GM23338 (cell line): ENCODE measurements around the gene NDUFS4. TPM values are rescaled to one million over a fixed set of nuclear protein-coding genes. Genes with fewer than 3 reads are reported as not detected.

ENCODE experiments used
- ATAC-seq: fragments of 200-7000 bp; cut with Tn5 transposase; 3 replicates; pipeline ENCODE4 v1.9.1; 2020
- DNase-seq: peaks from one replicate; pipeline ENCODE4 v3.0.0-alpha.2; 2015; ENCODE audit warnings: low spot score
- H2AFZ ChIP-seq: fragments of 200-600 bp; sonication (generic); 2 replicates; pipeline ENCODE4 v1.8.0; 2016; ENCODE audit warnings: antibody characterized with exemption, mild to moderate bottlenecking, moderate library complexity
- H3F3A ChIP-seq: fragments of 200-600 bp; sonication (generic); replicated peaks from 2 replicates; pipeline ENCODE4 v1.8.0; 2017; ENCODE audit warnings: antibody characterized with exemption, mixed run types, low read depth
- H3K27ac ChIP-seq: fragments of 200-600 bp; sonication (generic); 2 replicates; pipeline ENCODE4 v1.6.1; 2016; ENCODE audit warnings: low read depth
- H3K27me3 ChIP-seq: fragments of 200-600 bp; sonication (generic); 2 replicates; pipeline ENCODE4 v1.8.0; 2016; ENCODE audit warnings: mild to moderate bottlenecking, mixed run types, moderate library complexity; ENCODE audit not compliant: insufficient read depth
- H3K36me3 ChIP-seq: fragments of 200-600 bp; sonication (generic); 2 replicates; pipeline ENCODE4 v1.8.0; 2016; ENCODE audit warnings: mild to moderate bottlenecking; ENCODE audit not compliant: insufficient read depth
- H3K4me1 ChIP-seq: fragments of 200-600 bp; sonication (generic); 2 replicates; pipeline ENCODE4 v1.8.0; 2016; ENCODE audit warnings: mild to moderate bottlenecking, moderate library complexity; ENCODE audit not compliant: insufficient read depth
- H3K4me2 ChIP-seq: fragments of 200-600 bp; sonication (generic); 2 replicates; pipeline ENCODE4 v1.7.1; 2017; ENCODE audit warnings: mixed run types
- H3K4me3 ChIP-seq: fragments of 200-600 bp; sonication (generic); 2 replicates; pipeline ENCODE4 v1.6.1; 2016; ENCODE audit warnings: mixed run types
- H3K79me2 ChIP-seq: fragments of 200-600 bp; sonication (generic); replicated peaks from 2 replicates; pipeline ENCODE4 v1.8.0; 2017; ENCODE audit warnings: mild to moderate bottlenecking; ENCODE audit not compliant: insufficient read depth
- H3K9me2 ChIP-seq: fragments of 200-600 bp; sonication (generic); 2 replicates; pipeline ENCODE4 v1.8.0; 2017; ENCODE audit not compliant: insufficient read depth
- H4K20me1 ChIP-seq: fragments of 200-600 bp; sonication (generic); replicated peaks from 2 replicates; pipeline ENCODE4 v1.8.0; 2017; ENCODE audit warnings: mild to moderate bottlenecking; ENCODE audit not compliant: insufficient read depth
- H3K27ac Mint-ChIP-seq: 2 replicates; pipeline ENCODE4 v1.8.0; 2020; ENCODE audit warnings: inconsistent platforms, mild to moderate bottlenecking, moderate library complexity, mixed read lengths
- H3K27me3 Mint-ChIP-seq: 3 replicates; pipeline ENCODE4 v1.8.0; 2022; ENCODE audit warnings: low read depth, mild to moderate bottlenecking, moderate library complexity, mixed read lengths, inconsistent platforms; ENCODE audit not compliant: insufficient read depth, poor library complexity
- H3K36me3 Mint-ChIP-seq: 3 replicates; pipeline ENCODE4 v1.8.0; 2021; ENCODE audit warnings: low read depth, mild to moderate bottlenecking, inconsistent platforms, moderate library complexity, mixed read lengths
- H3K4me1 Mint-ChIP-seq: 3 replicates; pipeline ENCODE4 v1.8.0; 2020; ENCODE audit warnings: mild to moderate bottlenecking, inconsistent platforms, mixed read lengths
- H3K4me3 Mint-ChIP-seq: 3 replicates; pipeline ENCODE4 v1.8.0; 2021; ENCODE audit warnings: moderate library complexity, mild to moderate bottlenecking, inconsistent platforms, mixed read lengths
- H3K9me3 Mint-ChIP-seq: 3 replicates; pipeline ENCODE4 v1.8.0; 2020; ENCODE audit warnings: moderate library complexity, mild to moderate bottlenecking, inconsistent platforms, mixed read lengths
- CTCF ChIP-seq, 2 experiments: fragments of 200-600 bp in 1 of 2; sonication (generic) in 1 of 2; conservative IDR thresholded peaks; 2 replicates each; pipeline versions ENCODE4 v1.5.1 to v1.6.1; 2016 to 2017; ENCODE audit warnings: antibody characterized with exemption in 2 of 2, low read depth in 2 of 2, mild to moderate bottlenecking in 2 of 2, moderate library complexity in 1 of 2
- ETS1 ChIP-seq: IDR thresholded peaks from 2 replicates; pipeline ENCODE4 v1.6.1; 2016; ENCODE audit warnings: antibody characterized with exemption
- EZH2 ChIP-seq: fragments of 200-600 bp; sonication (generic); IDR thresholded peaks from one replicate; pipeline ENCODE4 v1.8.0; 2017; ENCODE audit warnings: antibody characterized with exemption, mild to moderate bottlenecking, low read depth; ENCODE audit not compliant: unreplicated experiment
- EZH2phosphoT487 ChIP-seq: fragments of 200-600 bp; sonication (generic); IDR thresholded peaks from one replicate; pipeline ENCODE4 v1.8.1; 2018; ENCODE audit warnings: antibody characterized with exemption; ENCODE audit not compliant: unreplicated experiment
- JUNB ChIP-seq: IDR thresholded peaks from one replicate; pipeline ENCODE4 v1.6.1; 2016; ENCODE audit warnings: antibody characterized with exemption; ENCODE audit not compliant: unreplicated experiment
- NANOG ChIP-seq: IDR thresholded peaks from 2 replicates; pipeline ENCODE4 v1.6.1; 2016; ENCODE audit warnings: antibody characterized with exemption, borderline replicate concordance
- REST ChIP-seq: IDR thresholded peaks from one replicate; pipeline ENCODE4 v1.6.1; 2018; ENCODE audit warnings: antibody characterized with exemption; ENCODE audit not compliant: unreplicated experiment
- STAT1 ChIP-seq: IDR thresholded peaks from one replicate; pipeline ENCODE4 v1.6.1; 2016; ENCODE audit warnings: antibody characterized with exemption; ENCODE audit not compliant: unreplicated experiment
- ZNF114 ChIP-seq: fragments of 250-450 bp; sonication (Bioruptor Pico); IDR thresholded peaks from 2 replicates; pipeline ENCODE4 v1.5.0; 2020; ENCODE audit warnings: mild to moderate bottlenecking, moderate library complexity
- ZNF462 ChIP-seq: fragments of 250-450 bp; sonication (Bioruptor Pico); IDR thresholded peaks from 2 replicates; pipeline ENCODE4 v1.5.0; 2020; ENCODE audit warnings: mild to moderate bottlenecking, moderate library complexity
- polyA plus RNA-seq: library from polyadenylated mRNA; unstranded; fragments of >200 nt; fragmentation: Nextera tagmentation; extraction: Ambion mirVana; gene quantifications from 2 replicates; pipeline ENCODE4 v1.2.1, GENCODE V29; 2016
- total RNA-seq: library from RNA; depleted of rRNA; stranded (reverse); fragments of >200 nt; shearing (Covaris generic); gene quantifications from 2 replicates; pipeline ENCODE4 v1.2.3, GENCODE V29; 2014

The NDUFS4 gene
- total and polyA plus RNA-seq, 2 experiments from 2014 or later = 65.6 to 151 TPM

GRCh38 chr5:53520813-53521212 is 39.6 kb upstream of the NDUFS4 start (continued):
- TF ChIP-seq ETS1 (no peak), CTCF (conservative IDR thresholded peaks at IDR 0.05; ENCODE audit: low read depth in 2 of 2) (no peak), NANOG (no peak), JUNB (no peak), STAT1 (no peak), EZH2 (no peak), EZH2phosphoT487 (no peak)

GRCh38 chr5:53537711-53538110 is 22.7 kb upstream of the NDUFS4 start:
- no peak overlapping the region for H3K4me3 ChIP-seq
- H4K20me1 ChIP-seq = no peaks in the 10 kb centered on the region
- no peak overlapping the region for H3K27ac ChIP-seq
- ATAC-seq (no peak), DNase-seq (no peak)
- Mint-ChIP-seq H3K27me3 (peaks cover 2% of the 10 kb centered on the region), H3K4me3 (no peak overlapping the region), H3K4me1 (peaks cover 9% of the 10 kb centered on the region; the same call in 2 of the 3 replicates), H3K36me3 (peaks cover 5% of the 10 kb centered on the region; the same call in 1 of the 3 replicates), H3K9me3 (peaks cover 7% of the 10 kb centered on the region; the same call in 2 of the 3 replicates), H3K27ac (no peak overlapping the region)
- no peaks in the 10 kb centered on the region for H3K27me3 ChIP-seq
- H3K4me2 ChIP-seq = no peak overlapping the region
- no peaks in the 10 kb centered on the region for H3F3A ChIP-seq
- H3K36me3 ChIP-seq = no peaks in the 10 kb centered on the region
- H3K4me1 ChIP-seq = peaks cover 8% of the 10 kb centered on the region; the same call in 1 of the 2 replicates
- H2AFZ ChIP-seq = no peak overlapping the region
- no peaks in the 10 kb centered on the region for H3K9me2 ChIP-seq
- H3K79me2 ChIP-seq = no peaks in the 10 kb centered on the region
- TF ChIP-seq REST = no peak
- no peak for TF ChIP-seq STAT1
- TF ChIP-seq ZNF462 = no peak
- TF ChIP-seq NANOG = no peak
- TF ChIP-seq ETS1 = no peak
- no peak for TF ChIP-seq EZH2
- TF ChIP-seq ZNF114 = no peak
